Suprapubic skin (tissue), 3 donors: ENCODE data around the gene SENP1.
A peak's percentile ranks its signal among the peaks of the same experiment; 100 is the strongest.

Experiments
- CTCF ChIP-seq, 2 donors: fragments of 200-600 bp in 1 of 2; fragments of 450-650 bp in 1 of 2; sonication (generic) in 1 of 2; IDR thresholded peaks; one replicate each; pipeline ENCODE4 v1.5.1; 2016 to 2019; ENCODE audit warnings: antibody characterized with exemption in 2 of 2, mild to moderate bottlenecking in 1 of 2, moderate library complexity in 1 of 2
- EP300 ChIP-seq: sonication (generic); formaldehyde crosslinking; IDR thresholded peaks from one replicate; pipeline ENCODE4 v1.6.1; 2017; ENCODE audit warnings: antibody characterized with exemption
- POLR2A ChIP-seq, 2 donors: fragments of 450-650 bp; IDR thresholded peaks; one replicate each; pipeline ENCODE4 v1.6.1; 2017; ENCODE audit warnings: antibody characterized with exemption in 2 of 2, mild to moderate bottlenecking in 2 of 2, moderate library complexity in 2 of 2

DNA sequence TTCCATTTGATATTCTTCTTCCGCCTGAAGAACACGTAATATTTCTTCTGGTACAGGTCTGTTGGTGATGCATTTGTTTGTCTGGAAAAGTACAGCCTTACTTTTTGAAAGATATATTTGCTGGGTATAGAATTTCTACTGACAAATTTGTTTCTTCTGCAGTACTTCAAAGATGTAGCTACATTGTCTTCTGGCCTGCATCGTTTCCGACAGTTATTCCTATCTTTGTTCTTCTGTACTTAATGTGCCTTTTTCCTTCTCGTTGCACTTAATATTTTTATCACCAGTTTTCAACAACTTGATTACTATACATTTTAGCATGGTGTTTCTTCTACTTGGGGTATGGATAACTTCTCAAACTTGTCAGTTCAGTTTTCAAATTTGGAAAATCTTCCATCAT is 47.1 kb downstream of the SENP1 start:
- TF ChIP-seq POLR2A (IDR thresholded peaks at IDR 0.05) (peak in 1 of 2 donors; percentile 11), CTCF (IDR thresholded peaks at IDR 0.05) (no peak), EP300 (no peak)
